ENCODE results near the gene USP15.
A peak's percentile ranks its signal among the peaks of the same experiment; 100 is the strongest.
"Not testable (repeated sequence)": the region's sequence is repeated elsewhere in the genome, so short reads cannot be mapped to it uniquely, and the experiment has no call there.

Gene USP15

DNA sequence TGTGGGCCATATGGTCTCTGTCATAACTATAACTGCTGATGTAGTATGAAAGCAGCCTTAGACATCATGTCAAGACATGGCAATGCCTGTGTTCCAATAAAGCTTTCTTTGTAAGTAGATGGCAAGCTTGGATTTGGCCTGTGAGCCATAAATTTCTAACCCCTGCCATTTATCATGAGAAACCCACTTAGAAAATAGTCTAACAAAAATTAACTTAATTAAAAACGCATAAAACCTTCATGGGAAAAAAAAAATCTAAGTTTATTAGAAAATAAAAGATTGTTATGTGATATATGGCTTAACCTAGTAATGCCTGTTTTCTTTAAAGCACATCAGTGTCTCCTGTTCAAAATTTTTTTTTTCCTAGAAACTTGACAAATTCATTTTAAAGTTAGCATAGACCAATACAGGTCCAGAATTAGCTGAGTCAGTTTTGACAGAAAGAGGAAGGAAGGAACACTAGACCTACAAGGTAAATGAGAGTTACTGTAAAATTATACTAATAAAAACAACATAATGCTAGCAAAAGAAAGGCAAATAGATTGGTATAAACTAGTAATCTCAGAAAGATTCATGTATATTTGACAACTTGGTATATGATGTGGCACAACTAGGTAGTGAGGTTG lies 68.2 kb downstream of the USP15 start:
- no peak for DNase-seq (ENCODE audit: low read depth)

DNA sequence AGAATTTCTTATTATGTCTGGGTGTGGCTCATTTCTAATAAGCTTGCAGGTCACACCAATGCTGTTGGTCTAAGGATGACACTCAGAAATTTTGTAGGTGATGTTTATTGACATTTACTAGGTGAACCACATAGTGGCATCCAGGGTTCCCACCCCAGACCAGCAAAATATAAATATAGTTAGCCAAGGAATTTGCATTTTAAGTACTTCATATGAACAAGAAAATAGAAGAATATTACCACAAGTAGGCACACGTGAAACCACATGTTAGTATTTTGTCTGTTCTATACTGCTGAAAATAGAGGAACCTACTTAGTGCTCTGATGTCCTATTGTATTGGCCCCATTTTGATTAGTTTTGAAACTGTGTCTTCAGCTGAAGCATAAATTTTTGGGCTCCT lies 71.1 kb downstream of the USP15 start:
- peak; percentile 5 for DNase-seq (ENCODE audit: low read depth)

DNA sequence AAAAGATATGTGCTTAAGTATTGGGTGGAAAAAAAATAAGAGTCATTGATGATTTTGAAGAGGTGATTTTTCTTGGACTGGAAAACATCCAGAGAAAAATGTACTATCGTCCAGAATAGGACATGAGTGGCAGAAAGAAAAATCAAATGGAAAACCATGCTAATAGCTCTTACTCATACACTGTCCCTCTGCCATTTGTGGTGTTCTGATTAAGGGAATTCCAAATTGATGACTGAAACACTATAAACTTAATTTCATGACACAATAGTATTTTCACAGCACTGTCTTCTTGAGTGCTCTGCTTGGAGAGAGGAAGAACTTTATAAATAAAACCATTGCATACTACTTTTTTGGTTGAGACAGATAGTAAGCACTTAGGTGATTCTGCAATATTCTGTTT lies 72.4 kb downstream of the USP15 start:
- DNase-seq (ENCODE audit: low read depth): peak; percentile 65

DNA sequence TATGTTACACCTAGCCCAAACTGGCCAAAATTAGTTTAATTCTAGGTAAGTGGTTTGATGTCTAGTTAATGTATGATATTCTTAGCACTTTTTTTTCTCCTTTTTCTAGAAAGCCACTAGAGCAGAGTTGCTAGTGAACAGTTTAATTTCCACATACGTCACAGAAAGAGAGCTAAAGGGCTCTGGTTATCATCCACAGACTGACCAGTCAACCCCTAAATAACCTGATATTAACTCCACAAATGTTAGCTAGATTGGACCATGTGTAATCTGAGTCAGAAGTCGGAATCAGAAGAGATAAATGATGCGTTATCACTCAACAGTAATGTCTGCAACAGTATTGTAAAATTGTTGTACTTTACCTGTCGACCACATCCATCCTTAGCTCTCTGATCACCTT lies 74.9 kb downstream of the USP15 start:
- DNase-seq (ENCODE audit: low read depth): no peak

DNA sequence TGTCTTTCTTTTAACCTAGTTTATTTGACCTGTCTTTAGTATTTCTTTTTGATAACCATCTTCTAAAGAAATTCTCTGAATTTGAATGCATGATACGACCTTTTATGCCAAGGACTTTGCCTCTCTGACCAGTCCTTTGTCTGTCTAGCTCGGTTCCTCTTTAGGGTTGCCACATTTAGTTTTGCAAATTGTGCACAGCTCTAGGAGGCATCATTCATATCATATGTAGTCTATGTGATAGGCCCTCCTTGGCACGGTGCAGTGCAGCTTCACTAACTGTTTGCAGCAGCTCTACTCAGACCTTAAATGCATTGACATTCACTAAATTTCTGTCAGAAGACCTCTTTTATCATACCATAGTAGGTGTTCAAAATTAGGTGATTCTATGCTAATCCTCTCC lies 75.6 kb downstream of the USP15 start:
- DNase-seq (ENCODE audit: low read depth): no peak

DNA sequence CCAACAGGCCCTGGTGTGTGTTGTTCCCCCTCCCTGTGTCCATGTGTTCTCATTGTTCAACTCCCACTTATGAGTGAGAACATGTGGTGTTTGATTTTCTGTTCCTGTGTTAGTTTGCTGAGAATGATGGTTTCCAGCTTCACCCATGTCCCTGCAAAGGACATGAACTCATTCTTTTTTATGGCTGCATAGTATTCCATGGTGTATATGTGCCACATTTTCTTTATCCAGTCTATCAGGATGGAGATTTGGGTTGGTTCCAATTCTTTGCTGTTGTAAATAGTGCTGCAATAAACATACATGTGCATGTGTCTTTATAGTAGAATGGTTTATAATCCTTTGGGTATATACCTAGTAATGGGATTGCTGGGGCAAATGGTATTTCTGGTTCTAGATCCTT lies 77.4 kb downstream of the USP15 start:
- not testable (repeated sequence) for DNase-seq (ENCODE audit: low read depth)

DNA sequence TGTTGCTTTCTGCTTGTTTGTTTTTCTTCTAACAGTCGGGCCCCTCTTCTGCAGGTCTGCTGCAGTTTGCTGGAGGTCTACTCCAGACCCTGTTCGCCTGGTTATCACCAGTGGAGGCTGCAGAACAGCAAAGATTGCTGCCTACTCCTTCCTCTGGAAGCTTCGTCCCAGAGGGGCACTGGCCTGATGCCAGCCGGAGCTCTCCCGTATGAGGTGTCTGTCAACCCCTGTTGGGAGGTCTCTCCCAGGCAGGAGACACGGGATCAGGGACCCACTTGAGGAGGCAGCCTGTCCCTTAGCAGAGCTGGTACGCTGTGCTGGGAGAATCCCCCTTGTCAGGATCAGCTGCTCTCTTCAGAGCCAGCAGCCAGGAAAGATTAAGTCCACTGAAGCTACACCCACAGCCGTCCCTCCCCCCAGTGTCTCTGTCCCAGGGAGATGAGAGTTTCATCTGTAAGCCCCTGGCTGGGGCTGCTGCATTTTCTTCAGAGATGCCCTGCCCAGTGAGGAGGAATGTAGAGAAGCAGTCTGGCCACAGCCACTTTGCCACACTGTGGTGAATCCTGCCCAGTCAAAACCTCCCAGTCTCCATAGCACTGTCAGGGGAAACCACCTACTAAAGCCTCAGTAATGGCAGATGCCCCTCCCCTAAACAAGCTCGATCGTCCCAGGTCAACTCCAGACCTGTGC lies 82.6 kb downstream of the USP15 start:
- not testable (repeated sequence) for DNase-seq (ENCODE audit: low read depth)

DNA sequence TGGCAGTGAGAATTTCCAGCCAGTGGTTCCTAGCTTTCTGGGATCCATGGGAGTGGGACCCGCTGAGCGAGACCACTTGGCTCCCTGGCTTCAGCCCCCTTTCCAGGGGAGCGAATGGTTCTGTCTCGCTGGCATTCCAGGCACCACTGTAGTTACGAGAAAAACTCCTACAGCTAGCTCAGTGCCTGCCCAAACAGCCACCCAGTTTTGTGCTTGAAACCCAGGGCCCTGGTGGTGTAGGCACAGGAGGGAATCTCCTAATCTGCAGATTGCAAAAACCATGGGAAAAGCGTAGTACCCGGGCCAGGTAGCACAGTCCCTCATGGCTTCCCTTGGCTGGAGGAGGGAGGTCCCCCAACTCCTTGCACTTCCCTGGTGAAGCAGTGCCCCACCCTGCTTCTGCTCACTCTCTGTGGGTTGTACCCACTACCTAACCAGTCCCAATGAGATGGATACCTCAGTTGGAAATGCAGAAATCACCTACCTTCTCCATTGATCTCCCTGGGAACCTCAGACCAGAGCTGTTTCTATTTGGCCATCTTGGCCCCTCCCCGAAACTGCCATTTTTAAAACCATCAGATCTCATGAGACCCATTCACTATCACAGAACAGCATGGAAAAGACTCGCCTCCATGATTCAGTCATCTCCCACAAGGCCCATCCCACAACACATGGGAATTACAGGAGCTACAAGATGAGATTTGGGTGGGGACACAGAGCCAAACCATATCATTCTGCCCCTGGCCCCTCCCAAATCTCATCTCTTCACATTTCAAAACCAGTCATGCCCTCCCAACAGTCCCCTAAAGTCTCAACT lies 83.3 kb downstream of the USP15 start:
- DNase-seq (ENCODE audit: low read depth): not testable (repeated sequence)

DNA sequence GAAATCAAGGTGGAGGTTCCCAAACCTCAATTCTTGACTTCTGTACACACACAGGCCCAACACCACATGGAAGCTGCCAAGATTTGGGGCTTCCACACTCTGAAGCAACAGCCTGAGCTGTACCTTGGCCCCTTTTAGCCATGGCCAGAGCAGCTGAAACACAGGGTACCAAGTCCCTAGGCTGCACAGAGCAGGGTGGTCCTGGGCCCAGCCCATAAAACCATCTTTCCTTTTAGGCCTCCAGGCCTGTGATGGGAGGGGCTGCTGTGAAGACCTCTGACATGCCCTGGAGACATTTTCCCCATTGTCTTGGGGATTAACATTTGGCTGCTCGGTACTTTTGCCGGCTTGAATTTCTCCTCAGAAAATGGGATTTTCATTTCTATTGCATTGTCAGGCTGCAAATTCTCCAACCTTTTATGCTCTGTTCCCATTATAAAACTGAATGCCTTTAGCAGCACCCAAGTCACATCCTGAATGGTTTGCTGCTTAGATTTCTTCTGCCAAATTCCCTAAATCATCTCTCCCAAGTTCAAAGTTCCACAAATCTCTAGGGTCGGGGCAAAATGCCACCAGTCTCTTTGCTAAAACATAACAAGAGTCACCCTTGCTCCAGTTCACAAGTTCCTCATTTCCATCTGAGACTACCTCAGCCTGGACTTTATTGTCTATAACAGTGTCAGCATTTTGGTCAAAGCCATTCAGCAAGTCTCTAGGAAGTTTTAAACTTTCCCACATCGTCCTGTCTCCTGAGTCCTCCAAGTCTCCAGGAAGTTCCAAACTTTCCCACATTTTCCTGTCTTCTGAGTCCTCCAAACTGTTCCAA lies 84.7 kb downstream of the USP15 start:
- not testable (repeated sequence) for DNase-seq (ENCODE audit: low read depth)

DNA sequence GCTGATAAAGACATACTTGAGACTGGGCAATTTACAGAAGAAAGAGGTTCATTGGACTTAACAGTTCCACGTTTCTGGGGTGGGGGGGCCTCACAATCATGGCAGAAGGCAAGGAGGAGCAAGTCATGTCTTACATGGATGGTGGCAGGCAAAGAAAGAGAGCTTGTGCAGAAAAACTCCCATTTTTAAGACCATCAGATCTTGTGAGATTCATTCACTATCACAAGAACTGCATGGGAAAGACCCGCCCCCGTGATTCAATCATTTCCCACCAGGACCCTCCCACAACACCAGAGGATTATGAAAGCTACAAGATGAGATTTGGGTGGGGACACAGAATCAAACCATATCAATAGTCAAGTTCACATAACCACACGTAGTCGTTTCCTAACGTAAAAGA lies 85.5 kb downstream of the USP15 start:
- DNase-seq (ENCODE audit: low read depth): no peak

DNA sequence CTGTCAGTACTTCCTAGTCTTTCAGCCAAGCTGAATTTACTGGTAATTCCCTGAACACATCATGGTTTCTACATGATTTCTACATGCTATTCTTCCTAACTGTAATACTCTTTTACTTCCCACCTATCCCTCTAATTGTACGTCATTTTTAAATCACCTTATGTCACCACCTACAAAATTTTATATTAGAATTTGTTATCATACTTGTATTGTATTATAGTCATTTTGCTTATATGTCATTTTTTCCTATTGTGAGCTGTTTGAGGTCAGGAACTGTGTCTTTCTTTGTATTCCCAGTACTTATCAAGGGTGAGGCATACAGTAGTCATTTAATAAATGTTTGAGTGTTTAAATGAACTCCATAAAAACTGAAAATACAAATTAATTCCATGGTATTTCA lies 86.6 kb downstream of the USP15 start:
- no peak for DNase-seq (ENCODE audit: low read depth)

DNA sequence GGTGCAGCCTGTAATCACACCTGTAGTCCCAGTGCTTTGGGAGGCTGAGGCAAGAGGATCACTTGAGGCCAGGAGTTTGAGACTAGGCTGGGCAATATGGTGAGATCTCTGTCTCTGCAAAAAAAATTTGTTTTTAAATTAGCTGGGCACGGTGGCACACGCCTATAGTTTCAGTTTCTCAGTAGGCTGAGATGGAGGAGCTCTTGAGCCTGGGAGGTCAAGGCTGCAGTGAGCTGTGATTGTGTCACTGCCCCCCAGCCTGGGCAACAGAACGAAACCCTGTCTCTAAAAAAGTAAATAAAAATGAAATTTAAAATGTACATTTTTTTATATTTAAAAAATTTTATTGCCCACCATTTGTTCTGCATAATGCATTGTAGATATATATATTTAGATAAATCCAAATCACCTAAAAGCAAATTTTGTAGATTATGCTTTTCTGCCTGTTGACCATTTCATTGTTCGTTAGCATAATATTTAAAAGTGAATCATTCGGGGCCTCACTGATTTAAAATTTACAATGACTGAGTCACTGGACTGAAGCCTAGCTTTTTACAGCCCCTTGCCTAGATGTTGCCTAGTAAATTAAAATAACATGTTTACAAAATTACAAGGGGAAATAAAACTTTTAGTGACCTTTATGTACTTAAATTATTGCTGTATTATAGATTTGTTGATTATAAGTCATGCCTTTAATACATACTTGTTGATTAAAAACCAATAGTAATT lies 87.9 kb downstream of the USP15 start:
- DNase-seq (ENCODE audit: low read depth): no peak

DNA sequence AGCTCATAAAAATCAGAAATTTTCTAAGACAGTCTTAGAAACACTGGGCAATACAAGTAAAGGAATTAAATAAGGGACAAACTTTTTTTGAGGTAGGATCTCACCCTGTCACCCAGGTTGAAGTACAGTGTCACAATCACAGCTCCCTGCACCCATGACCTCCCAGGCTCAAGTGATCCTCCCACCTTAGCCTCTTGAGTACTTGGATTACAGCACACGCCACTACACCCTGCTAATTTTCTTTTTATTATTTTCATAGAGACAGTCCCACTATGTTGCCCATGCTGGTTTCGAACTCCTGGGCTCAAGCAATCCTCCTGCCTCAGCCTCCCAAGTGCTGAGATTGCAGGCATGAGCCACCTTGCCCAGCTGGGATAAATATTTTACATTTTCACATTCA lies 90.3 kb downstream of the USP15 start:
- DNase-seq (ENCODE audit: low read depth): no peak

DNA sequence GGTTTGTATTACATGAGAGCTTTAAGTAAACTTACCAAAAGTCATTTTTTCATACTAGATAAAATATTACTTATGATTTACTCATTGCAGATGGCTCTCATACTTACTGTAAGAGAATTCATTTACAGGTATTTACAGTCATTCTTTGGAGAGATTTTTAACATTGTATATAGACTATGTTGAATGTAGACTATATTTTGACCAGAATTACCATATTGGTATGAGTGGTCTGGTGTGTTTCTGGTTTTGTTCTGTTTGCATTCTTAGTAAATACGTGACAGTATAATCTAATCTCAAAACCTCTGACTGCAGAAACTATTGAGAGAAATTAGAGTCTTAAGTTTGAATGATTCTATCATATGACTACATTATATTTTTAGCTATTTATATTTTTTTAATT lies 91.1 kb downstream of the USP15 start:
- no peak for DNase-seq (ENCODE audit: low read depth)

DNA sequence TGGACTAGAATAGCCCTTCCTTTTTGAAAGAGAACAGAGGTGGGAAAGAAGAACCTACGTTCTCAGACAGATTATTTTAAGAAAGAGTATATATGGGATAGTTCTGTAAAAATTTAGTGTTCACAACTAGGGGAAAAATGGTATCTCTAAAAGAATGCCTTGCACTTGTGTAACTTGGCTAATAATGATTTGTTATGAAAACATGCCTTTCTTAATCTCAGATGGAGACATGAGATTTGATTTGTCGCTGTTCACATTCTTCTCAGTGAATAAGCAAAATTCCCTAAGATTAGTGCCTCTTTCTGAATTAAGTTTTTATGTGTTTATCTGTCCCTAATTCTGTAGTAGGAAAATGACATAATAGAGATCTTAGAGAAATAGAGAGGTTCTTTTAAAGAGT lies 100.8 kb downstream of the USP15 start:
- no peak for DNase-seq (ENCODE audit: low read depth)

DNA sequence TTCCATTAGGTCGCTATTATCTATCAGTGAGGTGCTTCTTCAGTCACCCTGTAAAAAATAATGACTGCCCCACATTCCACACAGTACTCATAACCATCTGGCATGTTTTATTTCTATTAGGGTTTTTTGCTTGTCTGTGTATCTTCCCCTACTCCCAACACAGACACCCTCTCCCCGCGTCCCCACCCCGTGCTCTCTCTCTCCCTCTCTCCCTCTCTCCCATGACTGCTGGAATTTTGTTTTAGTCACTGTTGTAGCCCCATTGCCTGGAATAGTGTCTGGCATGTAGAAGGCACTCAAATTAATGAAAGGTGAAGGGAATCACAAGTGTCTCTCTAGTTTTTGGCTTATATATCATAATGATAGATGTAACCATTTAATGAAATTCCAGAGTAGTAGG lies 103.3 kb downstream of the USP15 start:
- DNase-seq (ENCODE audit: low read depth): no peak

DNA sequence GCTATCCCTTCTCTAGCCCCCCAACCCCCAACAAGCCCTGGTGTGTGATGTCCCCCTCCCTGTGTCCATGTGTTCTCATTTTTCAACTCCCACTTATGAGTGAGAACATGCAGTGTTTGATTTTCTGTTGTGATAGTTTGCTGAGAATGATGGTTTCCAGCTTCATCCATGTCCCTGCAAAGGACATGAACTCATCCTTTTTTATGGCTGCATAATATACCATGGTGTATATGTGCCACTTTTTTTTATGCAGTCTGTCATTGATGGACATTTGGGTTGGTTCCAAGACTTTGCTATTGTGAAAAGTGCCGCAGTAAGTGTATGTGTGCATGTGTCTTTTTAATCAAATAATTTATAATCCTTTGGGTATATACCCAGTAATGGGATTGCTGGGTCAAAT lies 104.5 kb downstream of the USP15 start:
- DNase-seq (ENCODE audit: low read depth): not testable (repeated sequence)

DNA sequence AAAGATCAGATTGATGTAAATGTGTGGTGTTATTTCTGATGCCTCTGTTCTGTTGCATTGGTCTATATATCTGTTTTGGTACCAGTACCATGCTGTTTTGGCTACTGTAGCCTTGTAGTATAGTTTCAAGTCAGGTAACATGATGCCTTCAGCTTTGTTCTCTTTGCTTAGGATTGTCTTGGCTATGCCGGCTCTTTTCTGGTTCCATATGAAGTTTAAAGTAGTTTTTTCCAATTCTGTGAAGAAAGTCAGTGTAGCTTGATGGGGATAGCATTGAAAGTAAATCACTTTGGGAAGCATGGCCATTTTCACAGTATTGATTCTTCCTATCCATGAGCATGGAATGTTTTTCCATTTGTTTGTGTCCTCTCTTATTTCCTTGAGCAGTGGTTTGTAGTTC lies 105.6 kb downstream of the USP15 start:
- not testable (repeated sequence) for DNase-seq (ENCODE audit: low read depth)

DNA sequence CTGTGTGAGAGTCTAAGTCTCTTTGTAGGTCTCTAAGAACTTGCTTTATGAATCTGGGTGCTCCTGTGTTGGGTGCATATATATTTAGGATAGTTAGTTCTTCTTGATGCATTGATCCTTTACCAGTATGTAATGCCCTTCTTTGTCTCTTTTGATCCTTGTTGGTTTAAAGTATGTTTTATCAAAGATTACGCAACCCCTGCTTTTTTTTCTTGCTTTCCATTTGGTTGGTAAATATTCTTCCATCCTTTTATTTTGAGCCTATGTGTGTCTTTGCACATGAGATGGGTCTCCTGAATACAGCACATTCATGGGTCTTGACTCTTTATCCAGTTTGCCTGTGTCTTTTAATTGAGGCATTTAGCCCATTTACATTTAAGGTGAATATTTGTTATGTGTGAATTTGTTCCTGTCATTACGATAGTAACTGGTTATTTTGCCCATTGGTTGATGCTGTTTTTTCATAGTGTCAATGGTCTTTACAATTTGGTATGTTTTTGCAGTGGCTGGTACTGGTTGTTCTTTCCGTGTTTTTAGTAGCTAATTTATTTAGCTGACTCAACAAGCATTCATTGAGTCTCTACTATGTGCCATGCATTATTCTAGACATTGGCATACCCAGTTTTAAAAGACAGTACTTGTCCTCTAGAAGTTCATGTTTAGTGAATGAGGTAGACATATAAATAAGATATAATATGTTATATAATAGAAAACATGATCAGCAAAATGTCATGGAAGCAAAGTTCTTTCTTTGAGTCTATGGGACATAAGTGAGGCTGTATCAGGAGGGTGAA lies 108.4 kb downstream of the USP15 start:
- not testable (repeated sequence) for DNase-seq (ENCODE audit: low read depth)

DNA sequence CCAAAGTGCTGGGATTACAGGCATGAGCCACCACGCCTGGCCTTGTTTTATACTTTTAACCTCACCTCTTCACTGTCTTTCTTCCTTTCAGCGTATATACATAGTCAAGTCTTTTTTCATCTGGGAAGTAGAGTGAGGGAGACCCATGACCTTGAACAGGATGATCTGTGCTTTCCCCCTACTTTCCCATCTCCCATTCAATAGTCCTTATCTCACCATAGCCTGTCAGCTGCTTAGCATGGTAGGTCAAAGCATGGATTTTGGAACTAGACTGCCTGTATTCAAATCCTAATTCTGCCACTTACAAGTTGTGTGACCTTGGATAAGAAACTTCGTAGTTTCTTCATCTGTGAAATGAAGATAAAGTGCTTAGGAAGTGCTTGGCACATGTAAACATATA lies 110.0 kb downstream of the USP15 start:
- no peak for DNase-seq (ENCODE audit: low read depth)

DNA sequence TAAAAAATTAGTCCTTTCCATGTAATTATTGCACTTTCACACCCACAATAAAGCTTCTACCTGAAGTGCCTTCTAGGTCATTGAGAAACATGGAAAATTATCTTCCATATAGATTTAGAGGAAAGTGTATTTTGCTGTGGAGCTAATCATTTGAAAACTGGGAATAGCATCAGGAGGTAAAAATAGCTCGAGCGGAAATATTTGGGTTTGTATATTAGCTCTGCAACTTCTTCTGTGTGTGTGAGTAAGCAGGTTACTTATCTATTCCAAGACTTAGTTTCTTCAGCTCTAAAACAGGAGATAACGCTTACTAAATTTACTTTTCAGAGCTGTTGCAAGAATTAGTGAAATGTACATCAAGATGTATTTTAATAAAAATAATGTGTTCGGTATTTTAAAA lies 111.5 kb downstream of the USP15 start:
- DNase-seq (ENCODE audit: low read depth): no peak
